Progenitor cell of endocrine pancreas (in vitro differentiated cells): Measurements from ENCODE around the gene CTCFL. TPM values are rescaled to one million over a fixed set of nuclear protein-coding genes. Genes with fewer than 3 reads are reported as not detected.

Experiments
- DNase-seq: peaks from one replicate; pipeline ENCODE4 v3.0.0; 2021; ENCODE audit warnings: low spot score; ENCODE audit not compliant: unreplicated experiment
- H3K27ac Mint-ChIP-seq: 2 replicates; pipeline ENCODE4 v1.8.0; 2021; ENCODE audit warnings: mild to moderate bottlenecking, moderate library complexity, mixed read lengths
- H3K27me3 Mint-ChIP-seq: 2 replicates; pipeline ENCODE4 v1.8.0; 2021; ENCODE audit warnings: mixed read lengths
- H3K36me3 Mint-ChIP-seq: 2 replicates; pipeline ENCODE4 v1.8.0; 2022; ENCODE audit warnings: mixed read lengths; ENCODE audit not compliant: insufficient read depth
- H3K4me1 Mint-ChIP-seq: 2 replicates; pipeline ENCODE4 v1.8.0; 2021; ENCODE audit warnings: low read depth, mixed read lengths
- H3K4me3 Mint-ChIP-seq: 2 replicates; pipeline ENCODE4 v1.8.0; 2021; ENCODE audit warnings: low read depth, mild to moderate bottlenecking, moderate library complexity, mixed read lengths
- H3K9me3 Mint-ChIP-seq: 2 replicates; pipeline ENCODE4 v1.8.0; 2021; ENCODE audit warnings: low read depth, mixed read lengths
- CTCF ChIP-seq: fragments of 200-600 bp; sonication (generic); IDR thresholded peaks from one replicate; pipeline ENCODE4 v1.5.0; 2021; ENCODE audit warnings: antibody characterized with exemption, mild to moderate bottlenecking; ENCODE audit not compliant: unreplicated experiment
- total RNA-seq: library from RNA; stranded (reverse); gene quantifications from 2 replicates; pipeline ENCODE4 v1.2.1, GENCODE V29; 2021

CTCFL gene
- total RNA-seq, 1 donor from 2014 or later, result not detected

GRCh38 chr20:57566399-57566798, 41.5 kb upstream of the CTCFL start:
- no peak for TF ChIP-seq CTCF
- no peak overlapping the region for H3K27ac Mint-ChIP-seq
- no peak overlapping the region for H3K4me3 Mint-ChIP-seq
- no peak for DNase-seq
- H3K36me3 Mint-ChIP-seq, result no peaks in the 10 kb centered on the region
- H3K27me3 Mint-ChIP-seq, result peaks cover 43% of the 10 kb centered on the region
- no peaks in the 10 kb centered on the region for H3K4me1 Mint-ChIP-seq
- no peaks in the 10 kb centered on the region for H3K9me3 Mint-ChIP-seq

GRCh38 chr20:57564951-57565642, 40.2 kb upstream of the CTCFL start:
- no peaks in the 10 kb centered on the region for H3K9me3 Mint-ChIP-seq
- no peak overlapping the region for H3K27ac Mint-ChIP-seq
- no peak for TF ChIP-seq CTCF
- no peak for DNase-seq
- no peaks in the 10 kb centered on the region for H3K4me1 Mint-ChIP-seq
- peaks cover 37% of the 10 kb centered on the region for H3K27me3 Mint-ChIP-seq
- H3K36me3 Mint-ChIP-seq, result no peaks in the 10 kb centered on the region
- no peak overlapping the region for H3K4me3 Mint-ChIP-seq

GRCh38 chr20:57564180-57564802, 39.4 kb upstream of the CTCFL start:
- Mint-ChIP-seq H3K4me3 (no peak overlapping the region), H3K36me3 (no peaks in the 10 kb centered on the region), H3K27me3 (peaks cover 38% of the 10 kb centered on the region), H3K27ac (no peak overlapping the region), H3K4me1 (no peaks in the 10 kb centered on the region), H3K9me3 (no peaks in the 10 kb centered on the region)
- DNase-seq, result no peak
- TF ChIP-seq CTCF, result no peak

GRCh38 chr20:57563522-57563921, 38.6 kb upstream of the CTCFL start:
- Mint-ChIP-seq H3K36me3 (no peaks in the 10 kb centered on the region), H3K27ac (no peak overlapping the region), H3K4me3 (no peak overlapping the region), H3K4me1 (no peaks in the 10 kb centered on the region), H3K27me3 (peaks cover 36% of the 10 kb centered on the region), H3K9me3 (no peaks in the 10 kb centered on the region)
- TF ChIP-seq CTCF, result no peak
- DNase-seq, result no peak

- DNase-seq, result no peak
- Mint-ChIP-seq H3K27ac (no peak overlapping the region), H3K4me1 (peaks cover 2% of the 10 kb centered on the region), H3K9me3 (no peaks in the 10 kb centered on the region), H3K4me3 (no peak overlapping the region), H3K27me3 (peaks cover 38% of the 10 kb centered on the region), H3K36me3 (no peaks in the 10 kb centered on the region)
- no peak for TF ChIP-seq CTCF
These were observed 37.9 kb upstream of the CTCFL start for GRCh38 chr20:57562541-57563465.
